CD14-positive monocyte (primary cell): ENCODE results near the gene VAV2. TPM values are rescaled to one million over a fixed set of nuclear protein-coding genes. Genes with fewer than 3 reads are reported as not detected.

Source experiments
- DNase-seq, 3 donors: peaks; one replicate each; pipeline ENCODE4 v3.0.0-alpha.2; 2011 to 2022
- H2AFZ ChIP-seq: 2 replicates; pipeline ENCODE4 v1.6.0; 2012; ENCODE audit warnings: mild to moderate bottlenecking, low read depth, low read length, inconsistent platforms; ENCODE audit not compliant: insufficient read depth, poor library complexity, severe bottlenecking
- H3K27ac ChIP-seq, 2 donors: 1 replicate in 1 of 2; 2 replicates in 1 of 2; pipeline ENCODE4 v1.5.1; 2012 to 2013; ENCODE audit warnings: low read length in 2 of 2, control low read depth in 1 of 2, inconsistent platforms in 1 of 2, low read depth in 1 of 2, mild to moderate bottlenecking in 1 of 2
- H3K27me3 ChIP-seq, 2 donors: one replicate each; pipeline versions ENCODE4 v1.6.0 to v1.6.1; 2011 to 2013; ENCODE audit warnings: low read length in 2 of 2; ENCODE audit not compliant: control insufficient read depth in 2 of 2, insufficient read depth in 2 of 2
- H3K36me3 ChIP-seq, 2 donors: replicated peaks in 1 of 2; 1 replicate in 1 of 2; 2 replicates in 1 of 2; pipeline versions ENCODE4 v1.5.1 to v1.6.1; 2012 to 2013; ENCODE audit warnings: low read length in 2 of 2, control low read depth in 1 of 2, inconsistent platforms in 1 of 2, mild to moderate bottlenecking in 1 of 2; ENCODE audit not compliant: insufficient read depth in 2 of 2, control insufficient read depth in 1 of 2
- H3K4me1 ChIP-seq, 2 donors: 1 replicate in 1 of 2; 2 replicates in 1 of 2; pipeline versions ENCODE4 v1.5.1 to v1.6.1; 2012 to 2013; ENCODE audit warnings: low read length in 2 of 2, control low read depth in 1 of 2, inconsistent platforms in 1 of 2, mild to moderate bottlenecking in 1 of 2, moderate library complexity in 1 of 2; ENCODE audit not compliant: insufficient read depth in 2 of 2, control insufficient read depth in 1 of 2
- H3K4me2 ChIP-seq: replicated peaks from 2 replicates; pipeline ENCODE3; 2012; ENCODE audit warnings: low read length, moderate library complexity, mild to moderate bottlenecking; ENCODE audit not compliant: poor library complexity, severe bottlenecking; ENCODE audit errors: extremely low read depth
- H3K4me3 ChIP-seq, 3 experiments: fragments of 200-600 bp in 1 of 3; sonication (generic) in 1 of 3; replicated peaks in 1 of 3; 1 replicate in 2 of 3; 2 replicates in 1 of 3; pipeline ENCODE4 v1.5.1; 2011 to 2013; ENCODE audit warnings: low read length in 3 of 3, mild to moderate bottlenecking in 3 of 3, control low read depth in 2 of 3, low read depth in 2 of 3, inconsistent platforms in 1 of 3, moderate library complexity in 1 of 3
- H3K79me2 ChIP-seq: 2 replicates; pipeline ENCODE4 v1.6.0; 2012; ENCODE audit warnings: mild to moderate bottlenecking, control low read depth, inconsistent platforms, low read length, moderate library complexity; ENCODE audit not compliant: insufficient read depth
- H3K9ac ChIP-seq: 2 replicates; pipeline ENCODE4 v1.6.0; 2017; ENCODE audit warnings: low read length, mild to moderate bottlenecking; ENCODE audit not compliant: insufficient read depth, poor library complexity, severe bottlenecking
- H3K9me3 ChIP-seq, 2 donors: replicated peaks in 1 of 2; 1 replicate in 1 of 2; 2 replicates in 1 of 2; pipeline versions ENCODE4 v1.5.1 to v1.6.1; 2012 to 2013; ENCODE audit warnings: low read length in 2 of 2, control low read depth in 1 of 2; ENCODE audit not compliant: control insufficient read depth in 1 of 2, insufficient read depth in 1 of 2
- H4K20me1 ChIP-seq: 2 replicates; pipeline ENCODE4 v1.6.0; 2012; ENCODE audit warnings: mild to moderate bottlenecking, low read length, control low read depth, moderate library complexity; ENCODE audit not compliant: insufficient read depth
- H3K27ac Mint-ChIP-seq, 7 donors: one replicate each; pipeline ENCODE4 v1.8.0; 2020; ENCODE audit warnings: mild to moderate bottlenecking in 7 of 7, mixed read lengths in 7 of 7, moderate library complexity in 6 of 7, inconsistent platforms in 2 of 7
- H3K27me3 Mint-ChIP-seq, 3 donors: one replicate each; pipeline ENCODE4 v1.8.0; 2021 to 2022; ENCODE audit warnings: low read depth in 3 of 3, mild to moderate bottlenecking in 3 of 3, mixed read lengths in 3 of 3, moderate library complexity in 3 of 3, inconsistent platforms in 1 of 3
- H3K36me3 Mint-ChIP-seq, 2 donors: one replicate each; pipeline ENCODE4 v1.8.0; 2020; ENCODE audit warnings: mixed read lengths in 2 of 2, inconsistent platforms in 1 of 2, mild to moderate bottlenecking in 1 of 2
- H3K4me1 Mint-ChIP-seq: one replicate; pipeline ENCODE4 v1.8.0; 2020; ENCODE audit warnings: mild to moderate bottlenecking, mixed read lengths
- H3K4me3 Mint-ChIP-seq, 2 donors: one replicate each; pipeline ENCODE4 v1.8.0; 2020; ENCODE audit warnings: mild to moderate bottlenecking in 2 of 2, mixed read lengths in 2 of 2, moderate library complexity in 1 of 2
- H3K9me3 Mint-ChIP-seq, 7 donors: one replicate each; pipeline ENCODE4 v1.8.0; 2020 to 2022; ENCODE audit warnings: mixed read lengths in 7 of 7, mild to moderate bottlenecking in 6 of 7, moderate library complexity in 6 of 7, inconsistent platforms in 2 of 7
- CTCF ChIP-seq: fragments of 200-600 bp; IDR thresholded peaks from one replicate; pipeline ENCODE4 v1.8.0; 2022; ENCODE audit warnings: antibody characterized with exemption, mild to moderate bottlenecking
- WGBS: methylation state at CpG from one replicate; pipeline ENCODE4 v1.1.5; 2013; ENCODE audit warnings: missing lambda C conversion rate; ENCODE audit not compliant: insufficient coverage; 5-methylcytosine and 5-hydroxymethylcytosine counted together
- intact Hi-C, 2 donors: fragments of 100-400 bp; cut with micrococcal nuclease; formaldehyde crosslinking; loops; one replicate each; pipeline versions ENCODE4 v1.15.0 to v1.15.1; 2023
- polyA plus RNA-seq, 3 donors: library from polyadenylated mRNA; depleted of rRNA in 1 of 3; unstranded in 2 of 3; stranded (reverse) in 1 of 3; fragments of 300-500 nt in 2 of 3; fragments of >200 nt in 1 of 3; fragmentation: Illumina TruSeq in 2 of 3; gene quantifications; 1 replicate in 2 of 3; 2 replicates in 1 of 3; pipeline ENCODE4 v1.2.3, GENCODE V29; 2012 to 2021

Gene VAV2
- polyA plus RNA-seq, 3 donors: 2.3 to 13.6 (median 2.3) TPM

GRCh38 chr9:133713960-133714495, 278.1 kb downstream of the VAV2 start:
- 94% methylated on average over 15 of the region's 18 CpGs for WGBS
- Histone ChIP-seq H3K79me2 (no peaks in the 10 kb centered on the region), H2AFZ (no peak overlapping the region), H3K9ac (no peak overlapping the region), H3K27ac (no peak overlapping the region), H3K36me3 (no peaks in the 10 kb centered on the region), H3K4me1 (no peaks in the 10 kb centered on the region), H3K9me3 (no peaks in the 10 kb centered on the region), H3K4me2 (no peak overlapping the region), H4K20me1 (no peaks in the 10 kb centered on the region), H3K4me3 (no peak overlapping the region), H3K27me3 (no peaks in the 10 kb centered on the region)
- Mint-ChIP-seq H3K36me3 (no peaks in the 10 kb centered on the region), H3K9me3 (no peaks in the 10 kb centered on the region), H3K27me3 (peaks cover 3% of the 10 kb centered on the region in 3 donors), H3K27ac (no peak overlapping the region), H3K4me1 (no peaks in the 10 kb centered on the region), H3K4me3 (no peak overlapping the region)
- no peak for DNase-seq
- no peak for TF ChIP-seq CTCF
- intact Hi-C loops: no loop called here

- Histone ChIP-seq H3K9ac (no peak overlapping the region), H4K20me1 (no peaks in the 10 kb centered on the region), H3K9me3 (no peaks in the 10 kb centered on the region), H3K4me3 (no peak overlapping the region), H3K36me3 (no peaks in the 10 kb centered on the region), H3K79me2 (no peaks in the 10 kb centered on the region), H3K27ac (no peak overlapping the region), H3K4me2 (no peak overlapping the region), H3K4me1 (no peaks in the 10 kb centered on the region), H2AFZ (no peak overlapping the region), H3K27me3 (no peaks in the 10 kb centered on the region)
- Mint-ChIP-seq H3K36me3 (no peaks in the 10 kb centered on the region), H3K27me3 (peaks cover 1 to 3% (median 3%) of the 10 kb centered on the region in 3 donors), H3K4me3 (no peak overlapping the region), H3K4me1 (no peaks in the 10 kb centered on the region), H3K9me3 (no peaks in the 10 kb centered on the region), H3K27ac (no peak overlapping the region)
- DNase-seq: no peak
- WGBS: 66% methylated on average over 23 of the region's 25 CpGs
- TF ChIP-seq CTCF: no peak
- intact Hi-C loops: no loop called here
Observed at GRCh38 chr9:133713150-133713959, 278.8 kb downstream of the VAV2 start.
